GM21515 (cell line): ENCODE measurements around the gene RBM8A.

Source experiments
- ATAC-seq: cut with Tn5 transposase; IDR thresholded peaks from one replicate; pipeline ENCODE4 v1.9.1; 2021; ENCODE audit not compliant: unreplicated experiment

RBM8A gene

GRCh38 chr1:145918144-145918991 is 8.9 kb downstream of the RBM8A start, which contains the start of gene PEX11B:
TSS of gene PEX11B (minus strand) at chr1:145918717. CDS start at chr1:145918688, 29 bp downstream.
- ATAC-seq = peak; percentile 71

GRCh38 chr1:145917595-145917994 is 9.7 kb downstream of the RBM8A start:
- no peak for ATAC-seq

- no peak for ATAC-seq
These were observed 10.5 kb downstream of the RBM8A start for GRCh38 chr1:145916745-145917144.

GRCh38 chr1:145912128-145912641 is 15.1 kb downstream of the RBM8A start:
- no peak for ATAC-seq

GRCh38 chr1:145908653-145909052 is 18.6 kb downstream of the RBM8A start:
- no peak for ATAC-seq

- ATAC-seq = no peak
These were observed 20.1 kb downstream of the RBM8A start for GRCh38 chr1:145906954-145907753.

- ATAC-seq = no peak
These were observed 25.8 kb downstream of the RBM8A start for GRCh38 chr1:145901312-145902021.

- no peak for ATAC-seq
These were observed 28.5 kb downstream of the RBM8A start for GRCh38 chr1:145898756-145899155.

GRCh38 chr1:145897969-145898368 is 29.3 kb downstream of the RBM8A start:
- no peak for ATAC-seq

- no peak for ATAC-seq
These were observed 31.8 kb downstream of the RBM8A start for GRCh38 chr1:145895471-145895870.

- ATAC-seq = no peak
These were observed 33.8 kb downstream of the RBM8A start for GRCh38 chr1:145893306-145894055.

GRCh38 chr1:145892486-145893087 is 34.7 kb downstream of the RBM8A start:
- no peak for ATAC-seq

GRCh38 chr1:145891587-145892485 is 35.4 kb downstream of the RBM8A start:
- ATAC-seq = no peak

- no peak for ATAC-seq
These were observed 36.1 kb downstream of the RBM8A start for GRCh38 chr1:145891143-145891542.

- no peak for ATAC-seq
These were observed 37.6 kb downstream of the RBM8A start for GRCh38 chr1:145889722-145890121.

- ATAC-seq = no peak
These were observed 39.7 kb downstream of the RBM8A start for GRCh38 chr1:145887631-145888030.

GRCh38 chr1:145886816-145887215 is 40.5 kb downstream of the RBM8A start:
- no peak for ATAC-seq

- no peak for ATAC-seq
These were observed 40.9 kb downstream of the RBM8A start for GRCh38 chr1:145886390-145886789.

- ATAC-seq = peak; percentile 96
These were observed 41.5 kb downstream of the RBM8A start, which contains the start of gene ANKRD35 for GRCh38 chr1:145885738-145886287. TSS of gene ANKRD35 (minus strand) at chr1:145885866. CDS start at chr1:145885758, 108 bp downstream.
